GM19324 (cell line): ENCODE data around the gene DMRT2.

ENCODE experiments used
- ATAC-seq: cut with Tn5 transposase; IDR thresholded peaks from one replicate; pipeline ENCODE4 v1.9.1; 2021; ENCODE audit warnings: mild to moderate bottlenecking, moderate library complexity; ENCODE audit not compliant: unreplicated experiment, low FRiP score

DMRT2 gene

GRCh38 chr9:1050125-1050895 lies at the start of gene DMRT2:
DMRT2 (plus strand) TSS chr9:1050357; CDS start chr9:1051614, 1,257 bp downstream.
- ATAC-seq, result no peak

GRCh38 chr9:1001838-1002237 lies 48.3 kb upstream of the DMRT2 start:
- no peak for ATAC-seq

- no peak for ATAC-seq
These were observed 47.5 kb upstream of the DMRT2 start for GRCh38 chr9:1002678-1003077.

DNA sequence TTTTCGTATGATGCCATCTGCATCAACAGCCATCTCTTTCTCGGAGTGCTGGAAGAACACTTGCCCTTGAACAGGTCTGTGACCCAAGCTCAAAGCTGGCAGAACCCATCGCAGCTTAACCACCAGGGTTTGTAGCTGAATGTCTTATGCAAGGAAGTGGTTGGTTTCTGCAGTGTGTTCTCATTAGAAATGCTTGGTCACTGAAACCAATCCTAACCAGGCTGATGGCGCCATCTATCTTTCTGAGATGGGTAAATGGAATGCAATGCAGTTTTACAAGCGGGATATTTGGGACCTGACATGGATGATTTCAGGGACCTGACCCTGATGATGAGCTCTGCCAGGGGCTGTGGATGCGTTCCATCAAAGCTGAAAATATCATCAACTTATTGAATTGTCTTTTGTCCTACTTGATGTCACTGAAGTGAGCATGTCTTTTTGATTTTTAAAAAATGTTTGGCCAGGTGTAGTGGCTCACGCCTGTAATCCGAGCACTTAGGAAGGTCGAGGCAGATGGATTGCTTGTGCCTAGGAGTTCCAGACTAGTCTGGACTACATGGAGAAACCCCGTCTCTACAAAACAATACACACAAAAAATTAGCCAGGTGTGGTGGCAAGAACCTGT lies 45.0 kb upstream of the DMRT2 start:
- peak; percentile 45 for ATAC-seq

GRCh38 chr9:1007312-1007711 lies 42.8 kb upstream of the DMRT2 start:
- ATAC-seq, result no peak

DNA sequence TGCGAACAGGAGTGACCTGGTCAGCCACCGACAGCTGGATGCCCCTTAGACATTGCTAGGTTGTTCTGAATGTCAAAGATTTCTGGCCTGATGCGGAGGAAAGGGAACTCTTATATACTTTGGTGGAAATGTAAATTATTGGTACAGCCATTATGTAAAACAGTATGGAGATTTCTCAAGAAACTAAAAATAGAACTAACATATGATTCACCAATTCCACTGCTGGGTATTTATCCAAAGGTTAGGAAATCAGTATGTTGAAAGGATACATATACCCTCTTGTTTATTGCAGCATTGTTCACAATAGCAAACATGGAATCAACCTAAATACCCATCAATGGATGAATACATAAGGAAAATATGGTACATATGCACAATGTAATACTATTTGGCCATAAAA lies 41.9 kb upstream of the DMRT2 start:
- ATAC-seq, result no peak

DNA sequence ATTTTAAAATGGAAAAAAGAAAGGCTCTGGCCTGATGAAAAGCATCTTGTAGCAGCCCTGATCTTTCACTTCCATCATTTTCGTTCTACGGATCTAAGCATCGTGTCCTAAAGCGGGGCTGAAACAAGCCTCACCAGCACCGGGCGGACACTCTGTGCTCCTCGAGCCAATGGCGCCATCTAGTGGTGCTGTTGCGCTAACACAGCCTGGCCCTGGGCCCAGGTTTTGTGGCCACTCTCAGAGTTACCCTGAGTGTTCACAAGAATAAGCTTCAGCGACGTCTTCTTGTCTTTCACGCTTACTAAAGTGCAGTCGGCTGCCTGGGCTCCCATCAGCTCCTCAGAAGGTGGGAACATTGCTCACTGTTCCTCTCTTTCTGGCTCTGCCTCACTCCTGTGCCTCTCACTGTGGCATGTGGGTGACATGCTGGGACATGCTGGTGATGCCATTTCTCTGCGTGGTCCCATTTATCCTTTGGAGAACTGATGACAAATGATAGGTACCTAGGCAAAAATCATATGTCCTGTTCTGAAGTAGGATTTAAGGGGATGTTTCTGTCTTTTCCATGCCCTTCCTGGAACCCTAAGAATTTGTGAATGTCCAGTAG lies 41.0 kb upstream of the DMRT2 start:
- peak; percentile 92 for ATAC-seq

DNA sequence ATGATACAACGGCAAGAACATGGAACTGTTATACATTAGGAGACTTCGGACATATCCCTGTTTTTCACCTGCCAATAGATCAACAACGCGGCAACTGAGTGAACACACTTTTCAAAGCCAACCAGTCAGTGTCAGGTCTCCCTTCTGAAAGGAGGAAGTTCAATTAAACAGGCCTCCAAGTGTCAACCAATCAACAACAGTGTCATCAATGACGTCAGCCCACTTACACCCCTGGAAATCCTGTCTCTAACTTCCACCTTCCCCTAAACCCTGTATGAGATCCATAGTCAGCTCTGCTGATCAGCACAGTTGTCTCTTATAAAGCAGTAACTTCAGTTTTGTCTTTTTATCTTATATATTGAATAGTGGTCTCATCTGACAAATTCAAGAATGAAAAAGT lies 37.1 kb upstream of the DMRT2 start:
- ATAC-seq, result no peak

DNA sequence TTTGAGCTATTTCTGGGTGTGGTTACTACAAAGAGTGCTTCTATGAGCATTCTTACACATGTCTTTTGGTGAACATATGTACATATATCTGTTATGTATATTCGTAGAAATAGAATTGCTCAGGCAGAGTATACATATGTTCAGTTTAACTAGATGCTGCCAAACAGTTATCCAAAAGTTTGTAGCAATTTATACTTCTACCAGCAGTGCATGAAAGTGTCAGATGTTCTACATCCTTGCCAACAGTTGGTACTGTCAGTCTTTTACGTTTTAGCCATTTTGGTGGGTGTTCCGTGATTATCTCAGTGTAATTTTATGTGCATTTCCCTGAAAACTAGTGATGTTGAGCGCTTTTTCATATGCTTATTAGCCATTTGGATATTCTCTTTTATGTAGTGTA lies 35.9 kb upstream of the DMRT2 start:
- no peak for ATAC-seq

- no peak for ATAC-seq
These were observed 35.5 kb upstream of the DMRT2 start for GRCh38 chr9:1014640-1015039.

GRCh38 chr9:1018121-1018520 lies 32.0 kb upstream of the DMRT2 start:
- no peak for ATAC-seq

DNA sequence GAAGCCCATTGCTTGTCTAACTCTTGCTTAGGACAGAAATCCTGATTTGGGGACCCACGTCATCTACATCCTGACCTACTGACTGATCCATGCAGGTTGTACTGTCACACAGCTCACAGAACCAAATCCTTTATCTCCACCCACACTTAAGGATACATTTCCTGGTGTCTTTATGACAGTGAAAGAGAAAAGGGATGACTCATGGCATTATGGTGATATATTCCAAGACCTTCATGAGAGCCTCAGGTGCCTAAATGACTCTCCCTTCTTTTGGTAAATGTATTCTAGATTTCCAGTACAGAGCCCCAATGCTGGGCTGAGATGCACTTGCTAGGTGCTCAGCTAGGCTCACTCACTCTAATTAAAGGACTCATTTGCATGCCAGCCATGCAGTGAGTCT lies 26.0 kb upstream of the DMRT2 start:
- no peak for ATAC-seq

- no peak for ATAC-seq
These were observed 25.0 kb upstream of the DMRT2 start for GRCh38 chr9:1025131-1025530.

GRCh38 chr9:1026219-1026618 lies 23.9 kb upstream of the DMRT2 start:
- no peak for ATAC-seq

GRCh38 chr9:1028501-1029190 lies 21.5 kb upstream of the DMRT2 start:
- ATAC-seq, result no peak

- no peak for ATAC-seq
These were observed 18.1 kb upstream of the DMRT2 start for GRCh38 chr9:1031951-1032601.

GRCh38 chr9:1034271-1034670 lies 15.9 kb upstream of the DMRT2 start:
- no peak for ATAC-seq

DNA sequence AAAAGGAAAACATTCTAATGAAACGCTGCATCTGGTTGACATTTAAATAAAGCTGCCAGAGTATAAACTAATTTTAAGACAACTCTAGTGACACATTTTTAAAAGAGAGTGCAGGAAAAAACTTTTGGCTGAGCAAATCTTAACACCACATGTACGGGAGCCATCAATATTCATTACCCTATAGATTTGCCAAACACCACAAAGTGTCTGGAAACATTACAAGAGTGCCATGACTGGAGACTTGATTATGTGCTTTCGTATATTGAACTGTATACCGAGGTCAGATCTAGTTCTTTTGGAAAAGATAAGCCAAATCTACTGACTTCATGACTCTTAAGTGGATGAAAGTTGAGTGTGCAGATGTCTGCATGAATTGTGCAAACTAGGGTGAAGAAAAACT lies 10.6 kb upstream of the DMRT2 start:
- no peak for ATAC-seq

DNA sequence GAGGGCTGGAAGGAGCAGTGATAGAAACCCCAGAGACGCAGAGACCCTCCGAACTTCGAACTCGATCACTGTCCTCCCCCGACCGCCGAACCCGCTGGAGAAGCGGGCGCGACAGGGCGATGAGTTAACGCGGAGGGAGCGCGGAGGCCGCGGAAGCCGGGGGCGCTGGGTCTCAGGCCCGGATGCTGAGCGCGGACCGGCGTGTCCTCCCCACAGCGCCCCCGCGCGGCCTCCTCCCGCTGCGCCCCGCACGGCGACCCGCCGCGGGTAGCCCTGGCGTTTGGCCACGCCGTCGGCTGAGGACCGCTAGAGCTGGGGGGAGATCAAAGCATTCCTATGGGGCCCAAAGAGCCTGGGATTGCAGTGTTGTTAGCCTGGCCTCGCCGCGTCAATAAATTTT lies 7.7 kb upstream of the DMRT2 start:
- ATAC-seq, result no peak

DNA sequence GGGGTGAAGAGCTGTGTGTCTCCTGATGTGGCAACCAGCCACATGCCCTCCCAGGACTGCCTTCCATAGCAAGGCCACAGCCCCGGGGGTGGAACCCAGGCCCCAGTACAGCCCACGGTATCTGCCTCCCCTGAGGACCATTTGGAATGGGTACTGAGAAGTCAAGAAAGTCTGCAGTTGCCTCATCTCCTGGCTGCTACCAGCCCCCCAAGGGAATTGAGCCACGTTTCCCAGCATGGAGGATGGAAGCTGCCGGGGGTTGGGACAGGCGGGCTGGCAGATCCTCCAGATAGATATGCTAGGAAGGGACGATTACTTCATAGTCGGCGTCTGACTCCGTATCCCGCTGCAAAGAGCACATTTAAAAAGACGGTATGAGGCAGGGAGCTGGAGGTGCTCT lies 5.5 kb upstream of the DMRT2 start:
- no peak for ATAC-seq
